Thyroid gland (tissue), 4 donors: Measurements from ENCODE around the gene ATG9B. TPM values are rescaled to one million over a fixed set of nuclear protein-coding genes. Genes with fewer than 3 reads are reported as not detected.

Source experiments
- DNase-seq, 2 donors: peaks; one replicate each; pipeline ENCODE4 v3.0.0-alpha.2; 2019
- H3K27ac ChIP-seq, 3 donors: fragments of 200-600 bp; sonication (generic); 1 replicate in 2 of 3; 2 replicates in 1 of 3; pipeline ENCODE4 v1.5.1; 2016 to 2019; ENCODE audit warnings: mild to moderate bottlenecking in 1 of 3, moderate library complexity in 1 of 3
- H3K27me3 ChIP-seq: fragments of 200-600 bp; sonication (generic); one replicate; pipeline ENCODE4 v1.5.1; 2019
- H3K36me3 ChIP-seq, 2 donors: fragments of 200-600 bp; sonication (generic); one replicate each; pipeline ENCODE4 v1.5.1; 2016 to 2019
- H3K4me1 ChIP-seq, 2 donors: fragments of 200-600 bp; sonication (generic); one replicate each; pipeline ENCODE4 v1.5.1; 2017 to 2019
- H3K4me3 ChIP-seq, 3 donors: fragments of 200-600 bp; sonication (generic); replicated peaks in 1 of 3; 1 replicate in 2 of 3; 2 replicates in 1 of 3; pipeline ENCODE4 v1.5.1; 2016; ENCODE audit warnings: mild to moderate bottlenecking in 1 of 3
- H3K9me3 ChIP-seq: fragments of 200-600 bp; sonication (generic); one replicate; pipeline ENCODE4 v1.5.1; 2017
- POLR2A ChIP-seq, 2 donors: fragments of 450-650 bp; IDR thresholded peaks; one replicate each; pipeline ENCODE4 v1.6.1; 2017; ENCODE audit warnings: antibody characterized with exemption in 2 of 2, mild to moderate bottlenecking in 2 of 2, moderate library complexity in 1 of 2
- WGBS, 2 donors: methylation state at CpG; one replicate each; pipeline ENCODE4 v1.1.5; 2017; 5-methylcytosine and 5-hydroxymethylcytosine counted together
- intact Hi-C: fragments of 100-400 bp; cut with DNase I; formaldehyde crosslinking; loops from one replicate; pipeline ENCODE4 v1.15.1; 2023
- total RNA-seq, 4 donors: library from RNA; depleted of rRNA; stranded (reverse); fragments of >200 nt; gene quantifications; one replicate each; pipeline ENCODE4 v1.2.3, GENCODE V29; 2016
- TF ChIP-seq, protein P1 (sequence below), 6 experiments: fragments of 200-600 bp in 3 of 6; fragments of 450-650 bp in 3 of 6; sonication (generic) in 3 of 6; IDR thresholded peaks; one replicate each; pipeline ENCODE4 v1.5.1; 2016 to 2019; ENCODE audit warnings: antibody characterized with exemption in 6 of 6, mild to moderate bottlenecking in 2 of 6, inconsistent platforms in 1 of 6, moderate library complexity in 1 of 6

The ATG9B gene
- total RNA-seq, 4 donors from 2014 or later: 0.27 TPM; not detected in 3

DNA sequence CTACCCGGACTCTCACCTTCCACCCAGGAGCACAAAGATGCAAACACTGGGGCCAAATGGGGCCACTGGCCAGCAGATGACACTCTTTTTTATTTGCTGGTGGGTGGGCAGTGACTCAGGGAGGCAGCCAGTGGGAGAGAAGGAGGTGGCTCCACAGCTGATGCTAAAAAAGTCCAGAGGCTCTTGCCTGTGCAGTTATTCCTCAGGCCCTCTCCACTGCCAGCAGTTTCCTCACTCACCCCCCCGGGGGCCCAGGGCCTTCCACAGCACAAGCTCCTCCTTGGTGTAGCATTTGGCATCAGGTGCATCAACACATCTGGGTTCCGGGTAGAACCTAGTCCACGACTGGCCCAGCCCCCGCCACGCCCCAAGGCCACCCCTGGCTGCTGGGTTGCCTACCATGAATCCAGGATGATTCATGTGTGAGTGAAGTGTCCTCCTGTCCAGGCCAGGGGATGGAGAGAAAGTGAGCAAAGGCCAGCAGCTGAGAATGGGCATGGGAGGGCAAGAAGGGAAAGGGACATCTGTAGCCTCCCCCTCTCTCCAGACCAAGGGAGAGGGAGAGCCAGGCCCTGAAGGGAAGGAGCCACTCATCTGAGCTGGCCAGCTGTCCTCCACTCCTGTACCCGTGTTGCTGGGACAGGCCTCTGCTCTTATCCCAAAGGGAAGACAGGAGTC is 44.4 kb downstream of the ATG9B start:
- WGBS, 2 donors: 49 to 63% methylated on average over 5 to 7 of the region's 7 CpGs
- H3K36me3 ChIP-seq: no peaks in the 10 kb centered on the region
- H3K9me3 ChIP-seq: no peaks in the 10 kb centered on the region
- no peak for DNase-seq
- no peak overlapping the region for H3K4me3 ChIP-seq
- no peak overlapping the region for H3K27ac ChIP-seq
- peaks cover 18% of the 10 kb centered on the region for H3K27me3 ChIP-seq
- peaks cover 4 to 21% of the 10 kb centered on the region in 2 donors for H3K4me1 ChIP-seq
- intact Hi-C loops: no loop called here
- TF ChIP-seq, protein P1, sequence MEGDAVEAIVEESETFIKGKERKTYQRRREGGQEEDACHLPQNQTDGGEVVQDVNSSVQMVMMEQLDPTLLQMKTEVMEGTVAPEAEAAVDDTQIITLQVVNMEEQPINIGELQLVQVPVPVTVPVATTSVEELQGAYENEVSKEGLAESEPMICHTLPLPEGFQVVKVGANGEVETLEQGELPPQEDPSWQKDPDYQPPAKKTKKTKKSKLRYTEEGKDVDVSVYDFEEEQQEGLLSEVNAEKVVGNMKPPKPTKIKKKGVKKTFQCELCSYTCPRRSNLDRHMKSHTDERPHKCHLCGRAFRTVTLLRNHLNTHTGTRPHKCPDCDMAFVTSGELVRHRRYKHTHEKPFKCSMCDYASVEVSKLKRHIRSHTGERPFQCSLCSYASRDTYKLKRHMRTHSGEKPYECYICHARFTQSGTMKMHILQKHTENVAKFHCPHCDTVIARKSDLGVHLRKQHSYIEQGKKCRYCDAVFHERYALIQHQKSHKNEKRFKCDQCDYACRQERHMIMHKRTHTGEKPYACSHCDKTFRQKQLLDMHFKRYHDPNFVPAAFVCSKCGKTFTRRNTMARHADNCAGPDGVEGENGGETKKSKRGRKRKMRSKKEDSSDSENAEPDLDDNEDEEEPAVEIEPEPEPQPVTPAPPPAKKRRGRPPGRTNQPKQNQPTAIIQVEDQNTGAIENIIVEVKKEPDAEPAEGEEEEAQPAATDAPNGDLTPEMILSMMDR (IDR thresholded peaks at IDR 0.05): no peak
- TF ChIP-seq POLR2A (IDR thresholded peaks at IDR 0.05): no peak

DNA sequence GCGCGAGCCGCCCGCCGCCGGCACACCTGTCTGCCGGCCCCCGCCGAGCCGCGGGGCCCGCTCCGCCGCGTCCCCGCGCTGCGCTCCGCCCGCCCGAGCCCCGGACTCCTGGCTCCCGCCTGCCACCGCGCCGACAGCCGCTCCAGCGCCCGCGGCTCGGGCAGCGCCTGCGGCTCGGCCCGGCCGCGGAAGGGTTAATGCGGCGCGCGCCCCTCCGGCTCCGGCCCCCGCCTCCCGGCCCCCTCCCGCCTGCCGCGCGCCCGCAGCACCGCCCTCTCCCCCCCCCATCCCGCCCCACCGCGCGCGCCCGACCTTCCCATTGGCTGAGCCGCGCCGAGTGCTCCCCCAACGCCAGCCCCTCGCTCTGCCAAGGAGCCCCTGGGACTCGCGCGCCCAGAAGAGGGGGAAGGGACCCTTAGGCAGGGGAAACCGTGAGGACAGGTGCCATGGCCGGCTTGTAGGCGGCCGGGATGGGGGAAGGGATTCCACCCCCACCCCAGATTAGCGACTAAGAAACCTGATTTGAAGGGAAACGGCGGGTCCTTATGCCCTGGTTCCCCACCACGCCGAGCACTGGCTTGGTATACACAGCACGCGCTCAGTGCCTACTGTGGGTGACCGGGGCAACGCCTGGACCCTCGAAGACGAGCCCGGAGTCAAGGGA is 46.0 kb downstream of the ATG9B start, which contains the start of gene KCNH2:
KCNH2 (minus strand) TSS at position 196 of the 664 bp plus-strand sequence. CDS start 408 bp downstream, outside the sequence.
- 0 to 8% methylated on average over 9 to 13 of the region's 81 CpGs for WGBS, 2 donors
- intact Hi-C loops: no loop called here
- Histone ChIP-seq H3K4me3 (no peak within 1 kb of the TSS), H3K27me3 (peaks cover 18% of the 10 kb centered on the region), H3K27ac (no peak within 1 kb of the TSS), H3K4me1 (peaks cover 9 to 27% of the 10 kb centered on the region in 2 donors), H3K9me3 (no peaks in the 10 kb centered on the region), H3K36me3 (no peaks in the 10 kb centered on the region)
- TF ChIP-seq POLR2A (IDR thresholded peaks at IDR 0.05): no peak
- TF ChIP-seq, protein P1 (IDR thresholded peaks at IDR 0.05): no peak
- no peak for DNase-seq

DNA sequence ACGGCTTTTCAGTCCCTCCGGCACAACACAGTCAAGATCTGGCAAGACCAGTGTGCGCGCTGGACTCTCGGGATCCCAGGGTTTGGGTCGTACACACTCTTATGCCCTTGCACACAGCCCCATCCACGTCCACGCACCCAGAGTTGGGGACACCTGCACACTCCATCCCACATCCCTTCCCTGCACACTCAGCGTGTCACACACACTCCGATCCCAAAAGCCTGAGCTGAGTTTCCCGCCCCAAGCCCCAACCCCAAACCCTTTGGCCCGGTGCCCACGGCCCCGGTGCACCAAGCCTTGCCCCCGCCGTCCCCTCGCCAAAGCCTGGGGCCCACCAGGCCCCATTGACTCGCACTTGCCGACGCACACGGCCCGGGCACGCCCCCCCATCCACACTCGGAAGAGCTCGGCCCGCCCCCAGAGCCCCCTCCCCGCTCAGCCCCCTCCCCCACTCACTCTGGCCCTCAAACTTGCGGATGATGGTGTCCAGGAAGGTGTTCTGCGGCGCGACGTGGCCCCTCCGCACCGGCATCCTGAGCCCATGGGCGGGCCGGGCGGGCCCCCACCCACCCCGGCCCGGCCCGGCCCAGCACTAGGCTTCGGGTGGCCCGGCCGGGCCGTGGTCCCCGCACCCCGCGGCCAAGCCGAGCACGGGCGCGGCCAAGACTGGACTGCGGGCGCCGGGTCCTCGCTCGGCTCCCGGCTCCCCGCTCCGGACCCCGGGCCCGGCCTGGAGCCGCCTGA is 46.7 kb downstream of the ATG9B start:
- Histone ChIP-seq H3K4me1 (peaks cover 9 to 27% of the 10 kb centered on the region in 2 donors), H3K27me3 (peaks cover 18% of the 10 kb centered on the region), H3K9me3 (no peaks in the 10 kb centered on the region), H3K4me3 (no peak overlapping the region), H3K36me3 (no peaks in the 10 kb centered on the region), H3K27ac (no peak overlapping the region)
- DNase-seq: no peak
- 9 to 10% methylated on average over 10 to 17 of the region's 62 CpGs for WGBS, 2 donors
- intact Hi-C loops: no loop called here
- TF ChIP-seq POLR2A (IDR thresholded peaks at IDR 0.05): no peak
- TF ChIP-seq, protein P1 (IDR thresholded peaks at IDR 0.05): no peak

DNA sequence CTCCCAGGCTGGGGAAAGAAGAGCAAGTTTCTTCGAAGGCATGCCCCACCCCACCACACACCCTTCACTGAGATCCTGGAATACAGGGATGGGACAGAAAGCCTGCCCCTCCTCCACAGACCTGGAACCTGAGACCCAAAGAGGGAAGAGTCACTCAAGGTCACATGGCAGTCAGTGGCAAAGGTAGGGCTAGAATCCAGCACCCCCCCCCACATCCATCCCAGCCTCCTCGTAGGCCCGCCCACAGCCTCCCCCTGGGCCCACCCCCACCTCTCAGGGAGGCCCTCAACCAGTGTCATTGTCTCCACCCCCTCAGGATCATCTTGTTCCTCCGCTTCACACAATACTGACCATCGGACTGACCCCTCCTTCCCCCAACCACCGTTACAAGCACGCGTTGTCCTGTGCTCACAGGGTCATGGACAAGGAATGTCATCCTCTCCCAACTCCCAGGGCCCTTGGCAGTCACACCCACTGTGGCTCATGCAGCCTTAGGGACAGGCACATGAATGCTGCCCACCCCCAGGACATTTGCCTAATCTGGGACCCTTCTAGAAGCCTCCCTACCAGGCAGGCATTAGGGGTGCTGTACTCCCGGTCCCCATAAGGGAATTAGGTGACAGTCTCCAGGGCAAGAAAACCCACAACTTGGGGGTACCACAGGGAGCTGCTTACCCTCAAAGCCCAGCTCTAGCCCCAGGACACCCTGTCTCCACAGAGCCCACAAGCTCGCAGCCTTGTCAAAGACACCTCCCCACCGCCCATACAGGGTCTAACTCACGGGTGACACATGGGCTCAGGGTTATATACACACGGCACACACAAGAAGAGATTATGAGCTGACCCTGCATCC is 47.5 kb downstream of the ATG9B start:
- peaks cover 18% of the 10 kb centered on the region for H3K27me3 ChIP-seq
- H3K36me3 ChIP-seq: no peaks in the 10 kb centered on the region
- 27 to 48% methylated on average over 13 of the region's 13 CpGs for WGBS, 2 donors
- no peak for TF ChIP-seq POLR2A (IDR thresholded peaks at IDR 0.05)
- TF ChIP-seq, protein P1 (IDR thresholded peaks at IDR 0.05): no peak
- intact Hi-C loops: no loop called here
- H3K9me3 ChIP-seq: no peaks in the 10 kb centered on the region
- no peak for DNase-seq
- H3K27ac ChIP-seq: no peak overlapping the region
- no peak overlapping the region for H3K4me3 ChIP-seq
- peaks cover 9 to 27% of the 10 kb centered on the region in 2 donors for H3K4me1 ChIP-seq
